Measurements from ENCODE around the gene SPAG16.

SPAG16 gene

GRCh38 chr2:213545964-213546475 lies 261.8 kb downstream of the SPAG16 start:
- no peak for DNase-seq (ENCODE audit: low read depth)
- in situ Hi-C loops (cut with HindIII; ENCODE audit: low sequenced_read_pairs) = no loop called here
- H3K4me3 ChIP-seq (ENCODE audit: low read depth, low read length) = no peak overlapping the region
- TF ChIP-seq CTCF (IDR thresholded peaks at IDR 0.05; ENCODE audit: low read depth, low read length, missing control alignments) = no peak

DNA sequence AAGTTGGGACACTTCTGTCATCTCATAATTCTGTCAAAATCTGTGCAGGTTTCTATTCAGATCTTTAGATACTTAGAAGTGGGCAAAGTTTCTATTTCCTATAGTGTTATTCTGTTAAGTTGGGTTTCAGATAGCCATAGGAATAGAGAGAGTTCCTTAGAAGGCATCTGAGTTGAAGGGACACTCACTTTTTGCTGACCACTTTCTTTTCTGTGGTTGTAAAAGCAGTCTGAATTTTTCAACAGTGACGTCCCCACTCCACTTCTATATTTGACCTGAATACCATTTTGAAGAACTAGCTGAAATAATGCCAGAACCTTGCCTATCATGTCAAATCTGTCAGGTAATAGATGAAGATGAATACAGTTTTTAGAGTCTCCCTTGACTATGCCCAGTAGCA lies 267.3 kb downstream of the SPAG16 start:
- TF ChIP-seq CTCF (IDR thresholded peaks at IDR 0.05; ENCODE audit: low read depth, low read length, missing control alignments) = no peak

GRCh38 chr2:213559053-213559452 lies 274.8 kb downstream of the SPAG16 start:
- no peak for TF ChIP-seq CTCF (IDR thresholded peaks at IDR 0.05; ENCODE audit: low read depth, low read length, missing control alignments)
- no peak overlapping the region for H3K4me3 ChIP-seq (ENCODE audit: low read depth, low read length)
- DNase-seq (ENCODE audit: low read depth) = no peak
- in situ Hi-C loops (cut with HindIII; ENCODE audit: low sequenced_read_pairs) = loop anchor here (5.0 kb wide), 1 partner anchor 38 kb away; no protein-coding TSS in a partner anchor

More for the DNA sequence above, 267.3 kb downstream of the SPAG16 start:
- in situ Hi-C loops (cut with HindIII; ENCODE audit: low sequenced_read_pairs) = no loop called here
- H3K4me3 ChIP-seq (ENCODE audit: low read depth, low read length) = no peak overlapping the region
- no peak for DNase-seq (ENCODE audit: low read depth)

DNA sequence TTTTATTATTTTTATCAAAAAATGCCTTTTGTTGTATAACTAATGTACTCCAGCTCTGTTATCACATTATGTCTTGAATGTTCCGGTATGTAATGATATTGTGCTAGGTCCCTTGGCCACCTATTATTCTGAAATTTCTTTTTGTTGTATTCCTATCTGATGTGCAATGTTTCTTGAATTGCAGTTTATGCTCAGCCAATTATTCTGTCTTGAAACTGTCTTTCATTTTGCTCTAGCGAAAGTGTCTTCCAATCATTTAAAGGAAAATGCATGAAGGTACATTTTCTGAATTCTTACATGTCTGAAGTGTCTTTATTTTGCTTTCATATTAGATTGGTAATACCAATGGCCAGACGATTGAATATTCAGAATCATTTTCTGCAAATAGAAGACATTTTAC lies 277.5 kb downstream of the SPAG16 start:
- H3K4me3 ChIP-seq (ENCODE audit: low read depth, low read length) = no peak overlapping the region
- TF ChIP-seq CTCF (IDR thresholded peaks at IDR 0.05; ENCODE audit: low read depth, low read length, missing control alignments) = no peak
- in situ Hi-C loops (cut with HindIII; ENCODE audit: low sequenced_read_pairs) = no loop called here
- DNase-seq (ENCODE audit: low read depth) = no peak

DNA sequence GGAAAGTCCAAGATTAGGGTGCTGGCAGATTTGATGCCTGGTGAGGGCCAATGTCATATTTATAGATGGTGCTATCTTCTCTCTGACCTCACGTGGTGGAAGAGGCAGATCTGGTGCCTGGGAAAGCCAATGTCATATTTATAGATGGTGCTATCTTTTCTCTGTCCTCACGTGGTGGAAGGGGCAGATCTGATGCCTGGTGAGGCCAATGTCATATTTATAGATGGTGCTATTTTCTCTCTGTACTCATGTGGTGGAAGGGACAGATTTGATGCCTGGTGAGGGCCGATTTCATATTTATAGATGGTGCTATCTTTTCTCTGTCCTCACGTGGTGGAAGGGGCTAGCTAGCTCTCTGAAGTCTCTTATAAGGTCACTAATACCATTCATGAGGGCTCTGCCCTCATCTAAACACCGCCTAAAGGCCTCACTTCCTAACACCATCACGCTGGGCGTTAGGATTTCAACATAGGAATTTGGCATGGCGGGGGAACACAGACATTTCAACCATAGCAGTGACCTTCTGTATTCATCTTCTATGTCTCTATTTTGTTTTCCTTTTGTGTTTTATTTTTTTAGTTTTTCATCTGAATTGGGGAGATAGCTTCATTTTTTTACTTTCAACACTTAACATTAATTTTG lies 278.4 kb downstream of the SPAG16 start:
- no peak for DNase-seq (ENCODE audit: low read depth)
- no peak for TF ChIP-seq CTCF (IDR thresholded peaks at IDR 0.05; ENCODE audit: low read depth, low read length, missing control alignments)
- H3K4me3 ChIP-seq (ENCODE audit: low read depth, low read length) = no peak overlapping the region
- in situ Hi-C loops (cut with HindIII; ENCODE audit: low sequenced_read_pairs) = no loop called here

DNA sequence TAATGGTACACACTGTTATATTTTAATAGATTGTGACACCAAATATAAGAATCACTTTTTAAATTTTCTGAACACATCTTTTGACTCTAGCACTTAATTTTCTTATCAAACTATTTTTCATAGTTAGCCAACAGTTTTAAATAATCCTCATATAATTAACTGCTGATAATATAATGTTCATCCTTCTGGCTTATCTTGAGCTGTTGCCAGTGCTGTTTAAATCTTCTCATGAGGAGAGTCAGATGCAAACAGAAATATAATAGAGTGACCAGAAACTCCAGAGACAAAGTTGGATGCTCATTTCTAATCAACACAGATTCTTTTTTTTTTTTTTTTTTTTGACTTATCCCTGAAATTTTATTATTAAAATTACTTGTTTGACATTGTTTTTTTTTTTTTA lies 282.6 kb downstream of the SPAG16 start:
- DNase-seq (ENCODE audit: low read depth) = no peak
- no peak for TF ChIP-seq CTCF (IDR thresholded peaks at IDR 0.05; ENCODE audit: low read depth, low read length, missing control alignments)
- in situ Hi-C loops (cut with HindIII; ENCODE audit: low sequenced_read_pairs) = no loop called here
- no peak overlapping the region for H3K4me3 ChIP-seq (ENCODE audit: low read depth, low read length)

Data from astrocyte of the cerebellum (primary cell).